ENCODE results near the gene TMEM80. TPM values are rescaled to one million over a fixed set of nuclear protein-coding genes. Genes with fewer than 3 reads are reported as not detected.
A peak's percentile ranks its signal among the peaks of the same experiment; 100 is the strongest.

TMEM80 gene
- total RNA-seq, 4 donors from 2014 or later = 19.3 to 121 (median 41.8) TPM

GRCh38 chr11:694563-695287 lies 891 bp upstream of the TMEM80 start, which contains the start of gene DEAF1:
TSS of gene DEAF1 (minus strand) at chr11:695222. CDS start at chr11:695047, 175 bp downstream.
- H3K4me3 ChIP-seq = peak within 1 kb of the TSS; percentile 75 to 94 (median 80)
- peaks cover 24 to 54% (median 42%) of the 10 kb centered on the region in 4 donors for H3K4me1 ChIP-seq
- intact Hi-C loops (cut with DNase I; ENCODE audit: low total_unique reads) (no loop called here), in situ Hi-C loops (cut with MboI; ENCODE audit: low pct_ligation_motif_present in 1 of 4, low pct_unique_long_range_greater_than_20kb in 1 of 4, low sequenced_read_pairs in 3 of 4) (no loop called here)
- H3K9me3 ChIP-seq = no peaks in the 10 kb centered on the region
- peak within 1 kb of the TSS; percentile 97 to 99 (median 98) for H3K27ac ChIP-seq
- peak; percentile 99 for DNase-seq
- 1% methylated on average over 91 of the region's 103 CpGs; no CpG with 5 or more reads in 1 of the 2 donors for WGBS, 2 donors (ENCODE audit: low coverage in 1 of 2)
- peaks cover 0 to 3% (median 0%) of the 10 kb centered on the region in 4 donors for H3K36me3 ChIP-seq
- no peaks in the 10 kb centered on the region for H3K27me3 ChIP-seq
- TF ChIP-seq EP300 (IDR thresholded peaks at IDR 0.05; ENCODE audit: low read depth) (no peak), POLR2A (IDR thresholded peaks at IDR 0.05) (no peak), POLR2AphosphoS5 (IDR thresholded peaks at IDR 0.05) (peak in 1 of 3 donors; percentile 13)
- TF ChIP-seq, protein P1, sequence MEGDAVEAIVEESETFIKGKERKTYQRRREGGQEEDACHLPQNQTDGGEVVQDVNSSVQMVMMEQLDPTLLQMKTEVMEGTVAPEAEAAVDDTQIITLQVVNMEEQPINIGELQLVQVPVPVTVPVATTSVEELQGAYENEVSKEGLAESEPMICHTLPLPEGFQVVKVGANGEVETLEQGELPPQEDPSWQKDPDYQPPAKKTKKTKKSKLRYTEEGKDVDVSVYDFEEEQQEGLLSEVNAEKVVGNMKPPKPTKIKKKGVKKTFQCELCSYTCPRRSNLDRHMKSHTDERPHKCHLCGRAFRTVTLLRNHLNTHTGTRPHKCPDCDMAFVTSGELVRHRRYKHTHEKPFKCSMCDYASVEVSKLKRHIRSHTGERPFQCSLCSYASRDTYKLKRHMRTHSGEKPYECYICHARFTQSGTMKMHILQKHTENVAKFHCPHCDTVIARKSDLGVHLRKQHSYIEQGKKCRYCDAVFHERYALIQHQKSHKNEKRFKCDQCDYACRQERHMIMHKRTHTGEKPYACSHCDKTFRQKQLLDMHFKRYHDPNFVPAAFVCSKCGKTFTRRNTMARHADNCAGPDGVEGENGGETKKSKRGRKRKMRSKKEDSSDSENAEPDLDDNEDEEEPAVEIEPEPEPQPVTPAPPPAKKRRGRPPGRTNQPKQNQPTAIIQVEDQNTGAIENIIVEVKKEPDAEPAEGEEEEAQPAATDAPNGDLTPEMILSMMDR (IDR thresholded peaks at IDR 0.05) = no peak

GRCh38 chr11:695288-695537 lies 403 bp upstream of the TMEM80 start:
- peak overlapping the region; percentile 69 to 94 (median 76) for H3K4me3 ChIP-seq
- peaks cover 24 to 54% (median 42%) of the 10 kb centered on the region in 4 donors for H3K4me1 ChIP-seq
- H3K9me3 ChIP-seq = no peaks in the 10 kb centered on the region
- TF ChIP-seq EP300 (IDR thresholded peaks at IDR 0.05; ENCODE audit: low read depth) (no peak), POLR2A (IDR thresholded peaks at IDR 0.05) (no peak), POLR2AphosphoS5 (IDR thresholded peaks at IDR 0.05) (no peak)
- TF ChIP-seq, protein P1 (IDR thresholded peaks at IDR 0.05) = no peak
- 0% methylated on average over 8 of the region's 25 CpGs; no CpG with 5 or more reads in 1 of the 2 donors for WGBS, 2 donors (ENCODE audit: low coverage in 1 of 2)
- no peaks in the 10 kb centered on the region for H3K27me3 ChIP-seq
- DNase-seq = no peak
- H3K27ac ChIP-seq = peak overlapping the region; percentile 97 to 99 (median 98)
- intact Hi-C loops (cut with DNase I; ENCODE audit: low total_unique reads) = no loop called here
- peaks cover 0 to 3% (median 0%) of the 10 kb centered on the region in 4 donors for H3K36me3 ChIP-seq
- in situ Hi-C loops (cut with MboI; ENCODE audit: low pct_ligation_motif_present in 1 of 4, low pct_unique_long_range_greater_than_20kb in 1 of 4, low sequenced_read_pairs in 3 of 4) = no loop called here

- TF ChIP-seq EP300 (IDR thresholded peaks at IDR 0.05; ENCODE audit: low read depth) = no peak
- TF ChIP-seq, protein P1 (IDR thresholded peaks at IDR 0.05) = no peak
- peak; percentile 30 for TF ChIP-seq POLR2A (IDR thresholded peaks at IDR 0.05)
- peak; percentile 42 to 72 (median 64) for TF ChIP-seq POLR2AphosphoS5 (IDR thresholded peaks at IDR 0.05)
- H3K27me3 ChIP-seq = no peaks in the 10 kb centered on the region
- in situ Hi-C loops (cut with MboI; ENCODE audit: low pct_ligation_motif_present in 1 of 4, low pct_unique_long_range_greater_than_20kb in 1 of 4, low sequenced_read_pairs in 3 of 4) (no loop called here), intact Hi-C loops (cut with DNase I; ENCODE audit: low total_unique reads) (no loop called here)
- peaks cover 24 to 45% (median 33%) of the 10 kb centered on the region in 4 donors for H3K4me1 ChIP-seq
- H3K36me3 ChIP-seq = peaks cover 0 to 6% (median 0%) of the 10 kb centered on the region in 4 donors
- WGBS, 2 donors (ENCODE audit: low coverage in 1 of 2) = 60 to 74% methylated on average over 7 to 11 of the region's 11 CpGs
- DNase-seq = no peak
- H3K9me3 ChIP-seq = no peaks in the 10 kb centered on the region
- peak overlapping the region; percentile 97 to 99 (median 98) for H3K27ac ChIP-seq
- H3K4me3 ChIP-seq = peak overlapping the region in 2 of 4 donors; percentile 76 to 94
These were observed 1.4 kb downstream of the TMEM80 start for GRCh38 chr11:696955-697491.

- in situ Hi-C loops (cut with MboI; ENCODE audit: low pct_ligation_motif_present in 1 of 4, low pct_unique_long_range_greater_than_20kb in 1 of 4, low sequenced_read_pairs in 3 of 4) (no loop called here), intact Hi-C loops (cut with DNase I; ENCODE audit: low total_unique reads) (no loop called here)
- H3K36me3 ChIP-seq = peaks cover 0 to 8% (median 0%) of the 10 kb centered on the region in 4 donors
- peak overlapping the region; percentile 97 to 99 (median 98) for H3K27ac ChIP-seq
- no peaks in the 10 kb centered on the region for H3K27me3 ChIP-seq
- no peak for DNase-seq
- WGBS, 2 donors (ENCODE audit: low coverage in 1 of 2) = 84% methylated on average over 11 of the region's 11 CpGs; no CpG with 5 or more reads in 1 of the 2 donors
- TF ChIP-seq, protein P1 (IDR thresholded peaks at IDR 0.05) = no peak
- TF ChIP-seq POLR2AphosphoS5 (IDR thresholded peaks at IDR 0.05) (no peak), EP300 (IDR thresholded peaks at IDR 0.05; ENCODE audit: low read depth) (no peak), POLR2A (IDR thresholded peaks at IDR 0.05) (no peak)
- no peaks in the 10 kb centered on the region for H3K9me3 ChIP-seq
- peak overlapping the region in 1 of 4 donors; percentile 8 for H3K4me3 ChIP-seq
- peaks cover 29 to 50% (median 39%) of the 10 kb centered on the region in 4 donors for H3K4me1 ChIP-seq
These were observed 2.2 kb downstream of the TMEM80 start for GRCh38 chr11:697811-698311.
